Activated T-cell treated with anti-CD3 and anti-CD28 coated beads, Interleukin-2, amount 50 U/mL, for 48 hours (primary cell): ENCODE measurements around the gene CD55.
"Not testable (repeated sequence)": the region's sequence is repeated elsewhere in the genome, so short reads cannot be mapped to it uniquely, and the experiment has no call there.

Source experiments
- DNase-seq, 2 experiments: peaks; one replicate each; pipeline ENCODE4 v3.0.0-alpha.2; 2020

The CD55 gene

GRCh38 chr1:207306023-207306422, 15.5 kb upstream of the CD55 start:
- DNase-seq, result no peak

GRCh38 chr1:207306603-207307002, 14.9 kb upstream of the CD55 start:
- no peak for DNase-seq

GRCh38 chr1:207308451-207309190, 12.9 kb upstream of the CD55 start:
- DNase-seq, result no peak

GRCh38 chr1:207309745-207310273, 11.7 kb upstream of the CD55 start:
- DNase-seq, result no peak

GRCh38 chr1:207311888-207312603, 9.4 kb upstream of the CD55 start:
- DNase-seq, result no peak

GRCh38 chr1:207312604-207312920, 8.9 kb upstream of the CD55 start:
- DNase-seq, result no peak

GRCh38 chr1:207313131-207313530, 8.3 kb upstream of the CD55 start:
- no peak for DNase-seq

- DNase-seq, result no peak
These were observed 6.7 kb upstream of the CD55 start for GRCh38 chr1:207314816-207315215.

- no peak for DNase-seq
These were observed 6.0 kb upstream of the CD55 start for GRCh38 chr1:207315435-207315834.

- DNase-seq, result no peak
These were observed 5.3 kb upstream of the CD55 start for GRCh38 chr1:207316141-207316540.

- no peak for DNase-seq
These were observed 4.7 kb upstream of the CD55 start for GRCh38 chr1:207316622-207317391.

- no peak for DNase-seq
These were observed 3.9 kb upstream of the CD55 start for GRCh38 chr1:207317561-207317960.

GRCh38 chr1:207318072-207318619, 3.3 kb upstream of the CD55 start:
- no peak for DNase-seq

- no peak for DNase-seq
These were observed 2.3 kb upstream of the CD55 start for GRCh38 chr1:207319199-207319598.

GRCh38 chr1:207320105-207320504, 1.4 kb upstream of the CD55 start:
- not testable (repeated sequence) for DNase-seq

GRCh38 chr1:207321790-207322645, 540 bp downstream of the CD55 start:
- DNase-seq, result no peak

GRCh38 chr1:207323425-207324225, 2.1 kb downstream of the CD55 start:
- DNase-seq, result no peak

GRCh38 chr1:207328004-207328403, 6.5 kb downstream of the CD55 start:
- no peak for DNase-seq

- no peak for DNase-seq
These were observed 7.5 kb downstream of the CD55 start for GRCh38 chr1:207328908-207329440.

- DNase-seq, result no peak
These were observed 8.0 kb downstream of the CD55 start for GRCh38 chr1:207329469-207329868.
